OCI-LY7 (cell line): ENCODE results near the gene NRCAM. TPM values are rescaled to one million over a fixed set of nuclear protein-coding genes. Genes with fewer than 3 reads are reported as not detected.

Source experiments
- BruUV-seq: library from RNA; stranded (reverse); fragments of 400-500 nt; replicated peaks from 2 replicates; lab custom pipeline; 2021; lab: Mats Ljungman, UMichigan
- CTCF ChIA-PET: fragments of 300-600 bp; sonication (Branson Sonifier 250); formaldehyde crosslinking; loops from one replicate; lab custom pipeline; 2022; ENCODE audit warnings: antibody characterized with exemption; ENCODE audit not compliant: unreplicated experiment; lab: Charles Lee
- POLR2A ChIA-PET: fragments of 300-600 bp; sonication (Branson Sonifier 250); formaldehyde crosslinking; loops from one replicate; lab custom pipeline; 2022; ENCODE audit warnings: antibody characterized with exemption; lab: Charles Lee
- DNase-seq: peaks from one replicate; pipeline ENCODE4 v3.0.0-alpha.2; 2015; ENCODE audit warnings: low spot score
- H2AFZ ChIP-seq: fragments of 200-600 bp; sonication (generic), shearing (Covaris generic); 2 replicates; pipeline ENCODE4 v1.6.1; 2014; ENCODE audit warnings: mild to moderate bottlenecking, antibody characterized with exemption, low read length, moderate library complexity
- H3K27ac ChIP-seq: fragments of 200-600 bp; sonication (generic); 2 replicates; pipeline ENCODE4 v1.5.1; 2014; ENCODE audit warnings: mixed run types, low read depth, mild to moderate bottlenecking, moderate library complexity, low read length, inconsistent platforms; ENCODE audit not compliant: poor library complexity, severe bottlenecking
- H3K36me3 ChIP-seq: fragments of 200-600 bp; sonication (generic); 2 replicates; pipeline ENCODE4 v1.6.1; 2014; ENCODE audit warnings: mild to moderate bottlenecking, antibody characterized with exemption, low read length, moderate library complexity, mixed read lengths; ENCODE audit not compliant: insufficient read depth
- H3K4me1 ChIP-seq: fragments of 200-600 bp; sonication (generic); 2 replicates; pipeline ENCODE4 v1.5.1; 2014; ENCODE audit warnings: mild to moderate bottlenecking, low read length; ENCODE audit not compliant: insufficient read depth, poor library complexity, severe bottlenecking
- H3K4me2 ChIP-seq: fragments of 200-600 bp; sonication (generic); 2 replicates; pipeline ENCODE4 v1.6.1; 2014; ENCODE audit warnings: mild to moderate bottlenecking, low read length
- H3K4me3 ChIP-seq: fragments of 200-600 bp; sonication (generic); 2 replicates; pipeline ENCODE4 v1.5.1; 2014; ENCODE audit warnings: mild to moderate bottlenecking, low read depth, low read length; ENCODE audit not compliant: poor library complexity, severe bottlenecking
- H3K79me2 ChIP-seq: fragments of 200-600 bp; sonication (generic); 2 replicates; pipeline ENCODE4 v1.6.1; 2016; ENCODE audit warnings: low read depth, mild to moderate bottlenecking, low read length, moderate library complexity, mixed read lengths; ENCODE audit not compliant: insufficient read depth
- H3K9me2 ChIP-seq: fragments of 200-600 bp; sonication (generic); 2 replicates; pipeline ENCODE4 v1.6.1; 2016; ENCODE audit warnings: mild to moderate bottlenecking, low read length, mixed read lengths; ENCODE audit not compliant: insufficient read depth
- H3K9me3 ChIP-seq: fragments of 200-600 bp; sonication (generic); 2 replicates; pipeline ENCODE4 v1.6.1; 2014; ENCODE audit warnings: mild to moderate bottlenecking, mixed run types, low read length, mixed read lengths
- H4K20me1 ChIP-seq: fragments of 200-600 bp; sonication (generic); 2 replicates; pipeline ENCODE4 v1.6.1; 2014; ENCODE audit warnings: mild to moderate bottlenecking, antibody characterized with exemption, low read length, moderate library complexity, mixed read lengths; ENCODE audit not compliant: insufficient read depth
- EZH2phosphoT487 ChIP-seq: fragments of 200-600 bp; sonication (generic); IDR thresholded peaks from 2 replicates; pipeline ENCODE4 v1.6.1; 2018; ENCODE audit warnings: low read depth, borderline replicate concordance, mild to moderate bottlenecking, mixed run types, antibody characterized with exemption, low read length, moderate library complexity, mixed read lengths
- intact Hi-C: fragments of 100-400 bp; cut with micrococcal nuclease; formaldehyde crosslinking; loops from one replicate; pipeline ENCODE4 v1.10.0; 2022; ENCODE audit not compliant: unreplicated experiment
- total RNA-seq, 2 experiments: library from RNA; depleted of rRNA in 1 of 2; stranded (reverse); fragments of >200 nt in 1 of 2; shearing (Covaris generic) in 1 of 2; gene quantifications; 2 replicates each; pipeline ENCODE4 v1.2.3, GENCODE V29; 2014 to 2022
- TF ChIP-seq, protein P1 (sequence below): fragments of 200-600 bp; sonication (generic); conservative IDR thresholded peaks from 2 replicates; pipeline ENCODE4 v1.5.1; 2014; ENCODE audit warnings: mild to moderate bottlenecking, antibody characterized with exemption, low read length, moderate library complexity, mixed read lengths

The NRCAM gene
- total RNA-seq, 2 experiments from 2014 or later, result not detected

DNA sequence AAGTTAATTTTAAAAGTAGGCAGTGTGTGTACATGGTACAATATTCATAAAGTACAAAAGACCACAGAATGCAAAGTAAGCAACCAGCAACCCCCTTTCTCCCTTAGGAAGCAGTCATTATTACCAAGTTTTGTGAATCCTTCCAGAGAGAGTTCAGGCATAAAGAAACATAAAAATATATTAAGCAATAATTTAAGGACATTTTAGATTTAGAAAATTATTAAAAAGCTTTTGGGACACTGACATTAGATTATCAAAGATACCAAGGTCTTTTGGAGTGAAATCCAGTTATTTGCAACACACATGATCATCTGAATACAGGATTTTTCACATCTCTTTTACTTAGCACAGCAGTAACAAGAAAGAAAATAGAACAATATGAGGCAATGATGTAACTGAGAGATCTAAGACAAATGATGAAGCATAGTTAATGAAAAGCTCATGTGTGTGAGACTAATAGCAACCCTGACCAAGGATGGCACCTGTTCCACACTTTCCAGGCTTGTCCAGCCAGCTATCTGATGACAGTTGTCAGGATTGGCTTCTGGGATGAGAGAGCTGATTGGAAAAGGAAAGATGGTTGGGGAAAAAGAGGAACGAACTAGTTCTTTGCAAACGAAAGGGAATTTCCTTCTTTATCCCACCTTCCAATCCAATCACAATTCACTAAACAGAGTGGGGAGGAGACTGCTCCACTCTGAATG lies 210.6 kb downstream of the NRCAM start:
- Histone ChIP-seq H3K4me2 (no peak overlapping the region), H3K9me3 (no peaks in the 10 kb centered on the region), H4K20me1 (no peaks in the 10 kb centered on the region), H3K36me3 (no peaks in the 10 kb centered on the region), H3K4me3 (no peak overlapping the region), H3K9me2 (no peaks in the 10 kb centered on the region), H3K79me2 (no peaks in the 10 kb centered on the region), H2AFZ (no peak overlapping the region), H3K27ac (no peak overlapping the region), H3K4me1 (no peaks in the 10 kb centered on the region)
- no peak for DNase-seq
- CTCF ChIA-PET, result no interaction called here
- intact Hi-C loops, result no loop called here
- BruUV-seq, result no TSS peak
- no peak for TF ChIP-seq EZH2phosphoT487
- TF ChIP-seq, protein P1, sequence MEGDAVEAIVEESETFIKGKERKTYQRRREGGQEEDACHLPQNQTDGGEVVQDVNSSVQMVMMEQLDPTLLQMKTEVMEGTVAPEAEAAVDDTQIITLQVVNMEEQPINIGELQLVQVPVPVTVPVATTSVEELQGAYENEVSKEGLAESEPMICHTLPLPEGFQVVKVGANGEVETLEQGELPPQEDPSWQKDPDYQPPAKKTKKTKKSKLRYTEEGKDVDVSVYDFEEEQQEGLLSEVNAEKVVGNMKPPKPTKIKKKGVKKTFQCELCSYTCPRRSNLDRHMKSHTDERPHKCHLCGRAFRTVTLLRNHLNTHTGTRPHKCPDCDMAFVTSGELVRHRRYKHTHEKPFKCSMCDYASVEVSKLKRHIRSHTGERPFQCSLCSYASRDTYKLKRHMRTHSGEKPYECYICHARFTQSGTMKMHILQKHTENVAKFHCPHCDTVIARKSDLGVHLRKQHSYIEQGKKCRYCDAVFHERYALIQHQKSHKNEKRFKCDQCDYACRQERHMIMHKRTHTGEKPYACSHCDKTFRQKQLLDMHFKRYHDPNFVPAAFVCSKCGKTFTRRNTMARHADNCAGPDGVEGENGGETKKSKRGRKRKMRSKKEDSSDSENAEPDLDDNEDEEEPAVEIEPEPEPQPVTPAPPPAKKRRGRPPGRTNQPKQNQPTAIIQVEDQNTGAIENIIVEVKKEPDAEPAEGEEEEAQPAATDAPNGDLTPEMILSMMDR, result no peak
- POLR2A ChIA-PET, result no interaction called here

- POLR2A ChIA-PET, result no interaction called here
- Histone ChIP-seq H2AFZ (no peak overlapping the region), H3K4me1 (no peaks in the 10 kb centered on the region), H3K36me3 (no peaks in the 10 kb centered on the region), H4K20me1 (no peaks in the 10 kb centered on the region), H3K27ac (no peak overlapping the region), H3K4me3 (no peak overlapping the region), H3K4me2 (no peak overlapping the region), H3K9me3 (no peaks in the 10 kb centered on the region), H3K9me2 (no peaks in the 10 kb centered on the region), H3K79me2 (no peaks in the 10 kb centered on the region)
- no peak for DNase-seq
- CTCF ChIA-PET, result no interaction called here
- intact Hi-C loops, result no loop called here
- no TSS peak for BruUV-seq
- TF ChIP-seq, protein P1, result no peak
- no peak for TF ChIP-seq EZH2phosphoT487
Measured at GRCh38 chr7:108244110-108244509, 212.1 kb downstream of the NRCAM start.

GRCh38 chr7:108239501-108240225 lies 216.6 kb downstream of the NRCAM start:
- Histone ChIP-seq H4K20me1 (no peaks in the 10 kb centered on the region), H3K9me3 (no peaks in the 10 kb centered on the region), H3K4me2 (no peak overlapping the region), H3K9me2 (no peaks in the 10 kb centered on the region), H3K27ac (no peak overlapping the region), H3K4me3 (no peak overlapping the region), H2AFZ (no peak overlapping the region), H3K36me3 (no peaks in the 10 kb centered on the region), H3K79me2 (no peaks in the 10 kb centered on the region), H3K4me1 (no peaks in the 10 kb centered on the region)
- no TSS peak for BruUV-seq
- ChIA-PET POLR2A (interaction anchor here (0.6 kb wide), 1 partner anchor 519 kb away, joined by 3 read pairs; no protein-coding TSS in a partner anchor), CTCF (no interaction called here)
- DNase-seq, result no peak
- intact Hi-C loops, result no loop called here
- TF ChIP-seq, protein P1, result no peak
- TF ChIP-seq EZH2phosphoT487, result no peak
